HCT116 (cell line): ENCODE measurements around the gene USP7. TPM values are rescaled to one million over a fixed set of nuclear protein-coding genes. Genes with fewer than 3 reads are reported as not detected.

ENCODE experiments used
- ATAC-seq: fragments of 200-7000 bp; cut with Tn5 transposase; 2 replicates; pipeline ENCODE4 v1.9.1; 2020; ENCODE audit warnings: mild to moderate bottlenecking, moderate library complexity
- BruUV-seq: library from RNA; stranded (reverse); fragments of 400-500 nt; replicated peaks from 2 replicates; lab custom pipeline; 2021; lab: Mats Ljungman, UMichigan
- CTCF ChIA-PET: fragments of 300-600 bp; sonication (Branson Sonifier 250); formaldehyde crosslinking; loops from one replicate; lab custom pipeline; 2021; ENCODE audit warnings: antibody characterized with exemption; lab: Charles Lee
- POLR2A ChIA-PET: fragments of 300-600, 350-600 bp; sonication (Branson Sonifier 250); formaldehyde crosslinking; loops from one replicate; lab custom pipeline; 2021; ENCODE audit warnings: antibody characterized with exemption; lab: Charles Lee
- RAD21 ChIA-PET, 2 experiments: fragments of 300-600 bp; sonication (Branson Sonifier 250); formaldehyde crosslinking; loops; one replicate each; lab custom pipeline; 2023; ENCODE audit warnings: low total read pairs in 2 of 2; ENCODE audit not compliant: uncharacterized antibody in 2 of 2, unreplicated experiment in 2 of 2, low non-redundant PET in 1 of 2; lab: Charles Lee
- DNase-seq: peaks from one replicate; pipeline ENCODE4 v3.0.0-alpha.2; 2010; ENCODE audit warnings: low read depth, low spot score
- H2AFZ ChIP-seq: fragments of 200-600 bp; shearing (Covaris generic), sonication (generic); 2 replicates; pipeline ENCODE4 v1.6.1; 2017; ENCODE audit warnings: low read depth, mixed run types, mixed read lengths, antibody characterized with exemption, low read length; ENCODE audit not compliant: poor library complexity, severe bottlenecking
- H3K27ac ChIP-seq: 2 replicates; pipeline ENCODE4 v1.5.1; 2012; ENCODE audit warnings: low read depth, low read length
- H3K27me3 ChIP-seq: fragments of 200-600 bp; sonication (generic); 2 replicates; pipeline ENCODE4 v1.6.1; 2016; ENCODE audit warnings: mixed run types, low read length, mixed read lengths; ENCODE audit not compliant: insufficient read depth
- H3K36me3 ChIP-seq, 2 experiments: fragments of 200-500 bp in 1 of 2; fragments of 200-600 bp in 1 of 2; sonication (Bioruptor generic) in 1 of 2; sonication (generic) in 1 of 2; 2 replicates each; pipeline versions ENCODE4 v1.5.1 to v1.6.1; 2014 to 2016; ENCODE audit warnings: low read length in 2 of 2, inconsistent platforms in 1 of 2, mixed read lengths in 1 of 2, mixed run types in 1 of 2; ENCODE audit not compliant: insufficient read depth in 2 of 2, control insufficient read depth in 1 of 2
- H3K4me1 ChIP-seq, 2 experiments: fragments of 200-600 bp in 1 of 2; sonication (generic) in 1 of 2; 2 replicates each; pipeline versions ENCODE4 v1.5.1 to v1.6.1; 2012 to 2017; ENCODE audit warnings: low read length in 2 of 2, inconsistent platforms in 1 of 2, mild to moderate bottlenecking in 1 of 2, mixed read lengths in 1 of 2, mixed run types in 1 of 2, moderate library complexity in 1 of 2; ENCODE audit not compliant: insufficient read depth in 2 of 2, control insufficient read depth in 1 of 2
- H3K4me2 ChIP-seq: fragments of 200-600 bp; sonication (generic); 2 replicates; pipeline ENCODE4 v1.6.1; 2017; ENCODE audit warnings: mixed run types, low read length, mixed read lengths
- H3K4me3 ChIP-seq, 2 experiments: fragments of 200-600 bp in 1 of 2; sonication (generic) in 1 of 2; replicated peaks in 1 of 2; 2 replicates each; pipeline ENCODE4 v1.5.1; 2011 to 2016; ENCODE audit warnings: low read length in 2 of 2, control low read depth in 1 of 2, low read depth in 1 of 2, mild to moderate bottlenecking in 1 of 2, mixed read lengths in 1 of 2, mixed run types in 1 of 2
- H3K79me2 ChIP-seq: fragments of 200-600 bp; sonication (generic); 2 replicates; pipeline ENCODE4 v1.6.1; 2017; ENCODE audit warnings: mild to moderate bottlenecking, mixed run types, low read length, moderate library complexity, mixed read lengths; ENCODE audit not compliant: insufficient read depth
- H3K9ac ChIP-seq: fragments of 200-600 bp; sonication (generic); 2 replicates; pipeline ENCODE4 v1.6.1; 2016; ENCODE audit warnings: low read length, mixed read lengths
- H3K9me2 ChIP-seq: fragments of 200-600 bp; sonication (generic), shearing (Covaris generic); 2 replicates; pipeline ENCODE4 v1.6.1; 2017; ENCODE audit warnings: mixed run types, mild to moderate bottlenecking, moderate library complexity; ENCODE audit not compliant: insufficient read depth
- H3K9me3 ChIP-seq, 2 experiments: fragments of 200-500 bp in 1 of 2; fragments of 200-600 bp in 1 of 2; sonication (Bioruptor generic) in 1 of 2; sonication (generic) in 1 of 2; 2 replicates each; pipeline ENCODE4 v1.6.1; 2014 to 2017; ENCODE audit warnings: low read length in 2 of 2, mixed read lengths in 2 of 2, inconsistent platforms in 1 of 2, low read depth in 1 of 2, mild to moderate bottlenecking in 1 of 2, mixed run types in 1 of 2, moderate library complexity in 1 of 2; ENCODE audit not compliant: control insufficient read depth in 1 of 2, insufficient read depth in 1 of 2
- H4K20me1 ChIP-seq: fragments of 200-600 bp; sonication (generic), shearing (Covaris generic); 2 replicates; pipeline ENCODE4 v1.6.1; 2017; ENCODE audit warnings: mixed run types, mild to moderate bottlenecking, moderate library complexity; ENCODE audit not compliant: insufficient read depth
- POLR2A ChIP-seq: IDR thresholded peaks from 2 replicates; pipeline ENCODE4 v1.7.0; 2011; ENCODE audit warnings: borderline replicate concordance; ENCODE audit not compliant: insufficient read depth, insufficient read length; ENCODE audit errors: extremely low read depth
- POLR2AphosphoS5 ChIP-seq: IDR thresholded peaks from 2 replicates; pipeline ENCODE4 v1.6.1; 2011; ENCODE audit warnings: mild to moderate bottlenecking, low read depth, low read length, moderate library complexity
- intact Hi-C: fragments of 100-400 bp; cut with micrococcal nuclease; formaldehyde crosslinking; loops from 2 replicates; pipeline ENCODE4 v1.10.0; 2022
- total RNA-seq: library from RNA; stranded (reverse); gene quantifications from one replicate; pipeline ENCODE4 v1.2.1, GENCODE V29; 2021; ENCODE audit not compliant: unreplicated experiment
- TF ChIP-seq, protein P1 (sequence below): IDR thresholded peaks from 2 replicates; pipeline ENCODE4 v1.6.1; 2012
- TF ChIP-seq, protein P2 (sequence below), 3 experiments: fragments of 200-600 bp in 1 of 3; sonication (generic) in 1 of 3; IDR thresholded peaks in 2 of 3; conservative IDR thresholded peaks in 1 of 3; 2 replicates each; pipeline ENCODE4 v1.5.1; 2012 to 2017; ENCODE audit warnings: low read depth in 2 of 3, low read length in 2 of 3, antibody characterized with exemption in 1 of 3, borderline replicate concordance in 1 of 3, control low read depth in 1 of 3, mild to moderate bottlenecking in 1 of 3, mixed read lengths in 1 of 3, mixed run types in 1 of 3, moderate library complexity in 1 of 3; ENCODE audit not compliant: insufficient read depth in 1 of 3

The USP7 gene
- total RNA-seq, 1 experiment from 2014 or later: 154 TPM

DNA sequence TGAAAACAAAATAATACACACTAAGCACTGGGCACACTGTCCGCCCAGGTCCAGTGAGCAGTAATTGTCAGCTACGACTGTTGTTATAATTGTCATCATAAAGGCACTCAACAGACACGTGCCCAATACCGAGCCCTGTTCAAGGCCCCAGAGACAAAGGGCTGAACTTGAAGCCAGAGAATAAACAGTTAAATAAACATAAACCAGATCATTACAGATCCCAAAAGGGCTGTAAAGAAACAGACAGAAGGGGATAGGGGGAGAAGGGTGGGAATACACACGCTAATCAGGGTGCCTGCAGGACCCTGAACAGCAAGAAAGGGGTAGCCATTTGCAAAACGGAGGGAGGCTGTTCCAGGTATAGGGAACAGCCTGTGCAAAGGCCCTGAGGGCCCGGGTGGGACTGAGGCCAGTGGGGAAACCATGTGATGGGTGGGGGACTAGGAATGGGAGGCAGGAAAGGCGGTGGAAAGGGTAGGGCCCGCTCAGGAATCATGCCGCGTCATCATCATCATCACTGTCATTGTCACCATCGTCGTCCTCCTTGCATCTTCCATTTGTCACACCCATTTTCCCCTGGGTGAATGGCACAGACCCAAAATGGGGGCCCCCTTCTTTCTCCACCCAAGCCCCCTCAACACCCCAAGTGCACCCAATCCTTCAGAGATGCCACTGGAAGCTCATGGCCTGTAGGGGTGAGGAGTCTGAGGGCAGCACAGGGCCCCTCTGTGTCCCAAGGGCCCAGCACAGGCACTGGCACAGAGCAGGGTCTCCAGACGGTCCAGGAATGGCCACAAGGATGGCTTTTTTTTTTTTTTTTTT lies 101.2 kb downstream of the USP7 start (continued):
- no peak for TF ChIP-seq POLR2A

DNA sequence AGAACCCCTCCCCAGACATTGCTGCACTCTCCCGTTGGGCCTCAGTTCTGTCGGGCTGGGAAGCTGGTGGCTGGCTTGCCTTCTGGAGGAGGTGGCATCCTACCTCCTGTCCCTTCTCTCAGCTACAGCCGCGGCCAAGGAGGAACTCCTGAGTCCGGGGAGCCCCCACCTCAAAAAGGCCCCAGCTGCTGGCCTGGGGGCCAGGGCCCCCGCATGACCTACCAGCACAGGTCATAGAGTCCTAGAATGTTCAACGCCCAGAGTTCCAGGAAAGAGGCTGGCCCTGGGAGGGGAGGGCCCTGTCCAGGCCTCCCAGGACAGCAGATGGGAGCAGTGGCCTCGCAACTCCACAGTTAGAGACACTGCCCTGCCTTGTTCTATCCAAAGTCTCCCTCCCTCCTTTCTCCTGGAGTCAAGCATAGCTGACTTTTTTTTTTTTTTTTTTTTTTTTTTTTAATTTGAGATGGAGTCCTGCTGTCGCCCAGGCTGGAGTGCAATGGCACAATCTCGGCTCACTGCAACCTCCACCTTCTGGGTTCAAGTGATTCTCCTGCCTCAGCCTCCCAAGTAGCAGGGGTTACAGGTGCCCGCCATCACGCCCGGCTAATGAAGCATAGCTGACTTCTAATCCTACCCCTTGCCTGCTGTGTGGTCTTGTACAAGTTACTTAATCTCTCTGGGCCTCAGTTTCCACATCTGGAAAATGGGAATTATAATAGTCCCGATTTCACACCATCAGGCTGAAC lies 102.0 kb downstream of the USP7 start:
- peaks cover 5 to 10% of the 10 kb centered on the region in 2 experiments for H3K36me3 ChIP-seq

More for the DNA sequence above, 102.0 kb downstream of the USP7 start:
- intact Hi-C loops: no loop called here
- Histone ChIP-seq H3K27ac (no peak overlapping the region; the same call in 1 of the 2 replicates), H3K4me2 (no peak overlapping the region), H3K4me1 (peaks cover 33 to 38% of the 10 kb centered on the region in 2 experiments), H3K9me2 (no peaks in the 10 kb centered on the region), H3K9me3 (no peaks in the 10 kb centered on the region), H3K9ac (no peak overlapping the region), H3K27me3 (no peaks in the 10 kb centered on the region), H4K20me1 (no peaks in the 10 kb centered on the region; the same call in 1 of the 2 replicates), H3K4me3 (no peak overlapping the region), H2AFZ (no peak overlapping the region), H3K79me2 (peaks cover 83% of the 10 kb centered on the region)
- CTCF ChIA-PET: no interaction called here
- no peak for ATAC-seq
- POLR2A ChIA-PET: no interaction called here
- no TSS peak for BruUV-seq
- no peak for TF ChIP-seq POLR2AphosphoS5
- TF ChIP-seq, protein P1, sequence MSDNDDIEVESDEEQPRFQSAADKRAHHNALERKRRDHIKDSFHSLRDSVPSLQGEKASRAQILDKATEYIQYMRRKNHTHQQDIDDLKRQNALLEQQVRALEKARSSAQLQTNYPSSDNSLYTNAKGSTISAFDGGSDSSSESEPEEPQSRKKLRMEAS: 0 out of 2 replicates have a peak, but pooled peaks have one; percentile 17
- TF ChIP-seq, protein P2, sequence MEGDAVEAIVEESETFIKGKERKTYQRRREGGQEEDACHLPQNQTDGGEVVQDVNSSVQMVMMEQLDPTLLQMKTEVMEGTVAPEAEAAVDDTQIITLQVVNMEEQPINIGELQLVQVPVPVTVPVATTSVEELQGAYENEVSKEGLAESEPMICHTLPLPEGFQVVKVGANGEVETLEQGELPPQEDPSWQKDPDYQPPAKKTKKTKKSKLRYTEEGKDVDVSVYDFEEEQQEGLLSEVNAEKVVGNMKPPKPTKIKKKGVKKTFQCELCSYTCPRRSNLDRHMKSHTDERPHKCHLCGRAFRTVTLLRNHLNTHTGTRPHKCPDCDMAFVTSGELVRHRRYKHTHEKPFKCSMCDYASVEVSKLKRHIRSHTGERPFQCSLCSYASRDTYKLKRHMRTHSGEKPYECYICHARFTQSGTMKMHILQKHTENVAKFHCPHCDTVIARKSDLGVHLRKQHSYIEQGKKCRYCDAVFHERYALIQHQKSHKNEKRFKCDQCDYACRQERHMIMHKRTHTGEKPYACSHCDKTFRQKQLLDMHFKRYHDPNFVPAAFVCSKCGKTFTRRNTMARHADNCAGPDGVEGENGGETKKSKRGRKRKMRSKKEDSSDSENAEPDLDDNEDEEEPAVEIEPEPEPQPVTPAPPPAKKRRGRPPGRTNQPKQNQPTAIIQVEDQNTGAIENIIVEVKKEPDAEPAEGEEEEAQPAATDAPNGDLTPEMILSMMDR (IDR thresholded peaks at IDR 0.05 in 2 of 3, conservative IDR thresholded peaks at IDR 0.05 in 1 of 3; ENCODE audit: borderline replicate concordance in 1 of 3, insufficient read depth in 1 of 3, low read depth in 2 of 3, low read length in 2 of 3): no peak
- no peak for DNase-seq
- RAD21 ChIA-PET: no interaction called here
